ENCODE results near the gene PRDM2. TPM values are rescaled to one million over a fixed set of nuclear protein-coding genes. Genes with fewer than 3 reads are reported as not detected.

PRDM2 gene
- total RNA-seq, 1 donor from 2014 or later: 13.9 TPM

- H3K27me3 ChIP-seq (ENCODE audit: control insufficient read depth, insufficient read depth, low read length): no peaks in the 10 kb centered on the region
- no peak for TF ChIP-seq CTCF (IDR thresholded peaks at IDR 0.05; ENCODE audit: insufficient read depth, low read length, poor library complexity, severe bottlenecking)
- no peak for DNase-seq (ENCODE audit: low read depth)
- H3K36me3 ChIP-seq (ENCODE audit: control insufficient read depth, insufficient read depth, low read length): no peaks in the 10 kb centered on the region
- no peak overlapping the region for H3K4me3 ChIP-seq (ENCODE audit: low read depth, low read length)
Observed at GRCh38 chr1:13873032-13873431, 173.0 kb downstream of the PRDM2 start.

Other genes with a start within 250 kb of the PRDM2 start
- gene LRRC38, start 186.2 kb upstream of the PRDM2 start, total RNA-seq: 0.33 and 1.6 TPM in 2 replicates
- 12.2 and 19.2 TPM in 2 replicates for gene PDPN, start 116.4 kb upstream of the PRDM2 start, total RNA-seq